ENCODE data around the gene TMEM132C. TPM values are rescaled to one million over a fixed set of nuclear protein-coding genes. Genes with fewer than 3 reads are reported as not detected.

The TMEM132C gene
- total and polyA plus RNA-seq, 2 of the 4 experiments (the other 2 are of a cell fraction): not detected

DNA sequence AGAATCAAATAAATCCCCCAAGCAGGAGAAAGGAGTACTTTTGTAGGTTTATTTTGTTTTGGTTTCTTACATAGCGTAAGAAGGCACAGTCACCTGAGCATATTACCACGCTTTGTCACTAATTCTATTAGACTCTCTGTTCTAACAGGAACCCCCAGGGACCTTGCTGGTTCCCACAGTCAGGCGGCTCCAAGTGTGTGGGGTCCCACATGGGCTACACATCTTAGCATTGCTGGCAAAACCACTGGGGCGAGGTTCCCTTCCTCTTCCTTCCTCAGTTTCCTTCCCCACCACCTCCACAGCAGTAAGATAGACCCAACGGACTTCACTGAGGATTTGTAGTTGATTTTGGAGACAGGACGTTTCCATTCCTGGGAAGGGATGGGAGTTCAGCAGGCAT, 49.1 kb downstream of the TMEM132C start:
- H2AFZ ChIP-seq (replicated peaks; ENCODE audit: low read length, poor library complexity): no peak overlapping the region
- no peak overlapping the region for H2AK9ac ChIP-seq (replicated peaks; ENCODE audit: low read depth, low read length, poor library complexity)
- no peak overlapping the region for H2AK5ac ChIP-seq (ENCODE audit: low read depth, low read length)
- H3K4me1 ChIP-seq (ENCODE audit: control insufficient read depth, insufficient read depth, low read length): no peaks in the 10 kb centered on the region
- no peak overlapping the region for H4K8ac ChIP-seq (ENCODE audit: low read depth in 2 of 2, low read length in 2 of 2)
- no peak overlapping the region for H3K4me2 ChIP-seq (ENCODE audit: low read depth, low read length)
- no peak overlapping the region for H3K18ac ChIP-seq (ENCODE audit: low read depth, low read length)
- DNase-seq: no peak
- H3K79me1 ChIP-seq (ENCODE audit: low read depth in 1 of 2, low read length in 2 of 2): no peaks in the 10 kb centered on the region
- ChIA-PET CTCF (no interaction called here), POLR2A (ENCODE audit: unreplicated experiment) (no interaction called here)
- in situ Hi-C loops (cut with MboI; ENCODE audit: low sequenced_read_pairs): no loop called here
- no peak overlapping the region for H3K23ac ChIP-seq (ENCODE audit: low read depth, low read length)
- no peak for TF ChIP-seq SMC3 (IDR thresholded peaks at IDR 0.05; ENCODE audit: low read depth, low read length)
- no peak for TF ChIP-seq CEBPB (IDR thresholded peaks at IDR 0.05; ENCODE audit: low read depth, low read length)
- no peak overlapping the region for H3K4me3 ChIP-seq (ENCODE audit: insufficient read depth, low read depth, low read length)
- peaks cover 36% of the 10 kb centered on the region for H3K9me3 ChIP-seq (ENCODE audit: control insufficient read depth, insufficient read depth, low read length)
- no TSS peak for BruUV-seq (replicated peaks)
- no peaks in the 10 kb centered on the region for H3K27me3 ChIP-seq (ENCODE audit: control insufficient read depth, insufficient read depth, low read length)
- H3K36me3 ChIP-seq (ENCODE audit: control insufficient read depth, insufficient read depth, low read length): no peaks in the 10 kb centered on the region
- H2BK20ac ChIP-seq (ENCODE audit: low read depth, low read length): no peak overlapping the region
- H4K5ac ChIP-seq (ENCODE audit: low read depth, low read length): no peak overlapping the region
- no peak overlapping the region for H3K27ac ChIP-seq (ENCODE audit: insufficient read depth, low read length)
- H3K56ac ChIP-seq (ENCODE audit: extremely low read depth, insufficient read depth, low read length): no peak overlapping the region
- no peak overlapping the region for H3K14ac ChIP-seq (replicated peaks; ENCODE audit: low read depth, low read length)
- no peaks in the 10 kb centered on the region for H3K9me1 ChIP-seq (ENCODE audit: insufficient read depth, low read length)
- H2BK15ac ChIP-seq (ENCODE audit: low read depth, low read length): no peak overlapping the region
- no peak overlapping the region for H3K4ac ChIP-seq (ENCODE audit: low read depth, low read length)
- no peak overlapping the region for H2BK120ac ChIP-seq (ENCODE audit: low read depth, low read length)
- 40% methylated on average over 1 of the region's 6 CpGs; no CpG with 5 or more reads in 1 of the 2 experiments for WGBS, 2 experiments (ENCODE audit: extremely low coverage in 2 of 2, insufficient read length in 1 of 2)
- H2BK5ac ChIP-seq (ENCODE audit: low read depth, low read length, poor library complexity, severe bottlenecking): no peak overlapping the region
- H4K20me1 ChIP-seq (ENCODE audit: insufficient read depth, low read length): no peaks in the 10 kb centered on the region
- no peak for ATAC-seq (ENCODE audit: low read depth)
- dilution Hi-C loops (cut with HindIII; ENCODE audit: low sequenced_read_pairs, unreplicated experiment): no loop called here
- intact Hi-C loops (cut with micrococcal nuclease): no loop called here
- no peak overlapping the region for H4K91ac ChIP-seq (ENCODE audit: insufficient read depth, low read depth, low read length)
- no peak overlapping the region for H3K9ac ChIP-seq (ENCODE audit: low read depth, low read length)

Measured in IMR-90 (cell line).